CD4-positive, alpha-beta T cell treated with Interleukin-15 for 1 hour (primary cell): ENCODE data around the gene MED12L.

Experiments
- DNase-seq: peaks from one replicate; pipeline ENCODE4 v3.0.0-alpha.2; 2020

MED12L gene

DNA sequence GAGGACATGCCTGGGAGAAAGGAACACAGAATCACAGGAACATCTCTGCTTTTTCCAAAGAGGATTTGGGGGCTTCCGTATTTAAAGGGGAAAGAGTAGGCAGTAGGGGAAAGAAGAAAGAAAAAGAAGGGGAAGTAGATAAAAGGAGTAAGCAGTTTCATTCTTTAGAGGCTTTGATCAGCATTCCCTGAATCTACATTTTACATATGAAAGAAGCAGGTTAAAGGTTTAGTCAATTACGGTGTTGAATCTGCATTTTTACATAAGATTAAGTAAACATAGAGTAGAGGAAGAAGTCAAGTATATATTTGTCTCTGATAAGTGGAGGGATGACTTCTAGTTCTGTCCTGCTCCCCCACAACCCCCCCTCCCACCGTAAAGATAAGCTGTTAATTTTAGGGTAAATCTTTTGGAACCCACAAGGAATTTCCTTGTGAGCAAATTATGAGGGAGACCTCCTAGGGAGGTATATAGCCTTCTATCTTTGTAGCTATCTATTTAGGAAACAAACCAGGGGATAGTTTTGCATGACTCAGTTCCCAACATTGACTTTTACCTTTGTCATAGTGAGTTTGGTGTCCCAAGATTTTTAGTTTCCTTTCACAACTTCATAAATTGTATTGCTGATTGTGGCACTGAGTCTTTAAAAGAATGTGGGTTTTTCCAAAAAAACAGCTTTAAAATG is 307.8 kb downstream of the MED12L start:
- DNase-seq = no peak

DNA sequence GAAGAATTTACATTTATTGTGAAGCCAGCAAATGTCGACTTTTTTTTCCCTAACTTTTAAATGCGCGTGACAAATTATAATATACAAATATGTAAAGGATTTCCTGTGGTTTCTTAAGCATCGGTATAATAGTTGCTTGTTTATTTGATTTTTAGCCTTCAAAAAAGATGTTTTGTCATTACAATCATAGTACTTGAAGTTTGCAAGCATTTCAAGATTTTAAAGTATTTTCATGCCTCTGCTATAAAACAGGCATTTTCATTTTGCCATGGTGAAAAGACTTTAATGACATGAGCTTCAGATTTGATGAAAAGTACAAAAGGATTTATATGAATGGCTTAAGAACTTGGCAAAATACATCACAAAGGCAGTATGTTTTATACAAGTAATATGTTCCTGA is 308.5 kb downstream of the MED12L start:
- no peak for DNase-seq

DNA sequence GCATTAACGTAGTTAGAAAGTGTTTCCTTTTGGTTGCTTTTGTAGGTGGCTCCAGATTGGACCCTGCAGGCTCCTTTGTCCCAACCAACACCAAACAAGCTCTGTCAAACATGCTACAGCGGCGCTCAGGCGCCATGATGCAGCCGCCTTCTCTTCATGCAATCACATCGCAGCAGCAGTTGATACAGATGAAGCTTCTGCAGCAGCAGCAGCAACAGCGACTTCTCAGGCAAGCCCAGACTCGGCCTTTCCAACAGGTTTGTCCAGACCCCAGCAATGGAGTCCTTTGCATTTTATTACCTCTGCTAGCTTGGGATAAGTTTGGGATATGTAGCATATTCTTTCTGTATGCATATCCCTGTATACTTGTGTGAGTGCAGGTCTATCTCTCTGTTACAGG is 309.1 kb downstream of the MED12L start:
- no peak for DNase-seq

DNA sequence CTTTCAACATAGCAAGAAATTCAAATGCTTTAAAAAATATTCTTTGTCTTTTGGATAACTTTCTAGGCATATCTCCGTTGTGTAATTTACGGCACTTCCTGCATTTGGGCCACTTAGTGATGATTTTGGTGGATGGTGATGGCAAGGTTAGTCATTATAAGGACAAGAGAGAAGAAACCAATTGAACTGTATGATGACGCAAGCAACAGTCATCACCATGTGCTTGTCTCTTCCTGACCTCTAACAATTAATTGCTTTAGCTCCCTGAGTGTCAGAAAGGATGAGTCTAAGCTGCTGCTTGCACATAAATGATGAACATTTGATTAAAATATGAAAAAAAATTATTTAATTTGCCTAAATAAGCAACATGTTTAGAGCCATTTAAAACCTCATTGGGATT is 310.3 kb downstream of the MED12L start:
- DNase-seq = no peak

DNA sequence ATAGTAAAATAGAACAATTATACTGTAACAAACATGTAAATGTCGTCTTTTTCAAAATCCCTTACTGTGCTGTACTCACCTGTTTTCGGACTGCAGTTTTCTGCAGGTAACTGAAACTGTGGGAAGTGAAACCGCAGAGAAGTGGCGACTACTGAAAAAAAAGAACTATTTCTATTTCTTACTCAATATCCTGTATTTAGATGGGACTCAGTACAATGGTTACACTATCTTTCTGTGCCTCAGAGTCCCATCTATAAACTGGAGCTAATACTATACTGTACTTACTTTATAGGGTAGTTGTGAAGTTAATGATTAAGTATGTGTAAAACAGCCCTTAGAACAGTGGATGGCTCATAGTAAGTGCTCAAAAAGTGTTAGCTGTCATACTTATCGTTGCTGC is 313.4 kb downstream of the MED12L start:
- no peak for DNase-seq

DNA sequence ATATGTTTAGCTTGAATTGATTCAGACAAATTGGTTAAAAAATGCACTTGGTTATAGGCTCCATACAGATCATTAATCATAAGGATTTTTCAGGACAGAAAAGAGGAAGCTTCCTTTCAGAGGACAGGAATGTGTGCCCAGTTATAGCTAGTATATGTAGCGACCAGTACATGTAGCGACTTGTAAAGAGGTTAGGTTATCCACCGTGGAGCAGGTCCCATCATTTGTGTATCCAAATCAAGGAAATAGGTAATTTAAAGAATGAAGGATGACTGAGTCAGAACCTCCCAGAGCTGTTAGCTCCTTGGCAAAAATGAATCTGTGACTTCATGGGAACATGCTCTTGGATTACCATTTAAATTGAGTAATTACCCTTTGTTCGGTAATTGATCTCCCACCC is 314.9 kb downstream of the MED12L start:
- DNase-seq = no peak

DNA sequence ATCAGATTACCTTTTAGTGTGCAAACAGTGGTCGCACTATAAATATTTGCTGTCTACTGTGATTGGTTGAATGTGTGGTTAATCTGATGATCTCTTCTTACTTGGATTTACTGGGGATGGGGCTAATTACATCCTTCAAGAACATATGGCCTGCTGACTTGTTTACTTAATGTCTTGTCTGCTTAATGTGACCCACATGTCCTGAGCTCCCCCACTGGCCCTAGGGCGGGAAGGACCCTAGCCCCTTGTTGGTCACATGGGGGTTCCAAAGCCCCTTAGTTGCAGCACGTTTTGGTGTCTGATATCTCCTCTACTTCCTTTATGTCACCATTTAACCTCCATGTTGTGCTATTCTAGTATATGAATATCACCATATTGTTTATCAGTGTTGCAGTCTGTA is 316.9 kb downstream of the MED12L start:
- no peak for DNase-seq

DNA sequence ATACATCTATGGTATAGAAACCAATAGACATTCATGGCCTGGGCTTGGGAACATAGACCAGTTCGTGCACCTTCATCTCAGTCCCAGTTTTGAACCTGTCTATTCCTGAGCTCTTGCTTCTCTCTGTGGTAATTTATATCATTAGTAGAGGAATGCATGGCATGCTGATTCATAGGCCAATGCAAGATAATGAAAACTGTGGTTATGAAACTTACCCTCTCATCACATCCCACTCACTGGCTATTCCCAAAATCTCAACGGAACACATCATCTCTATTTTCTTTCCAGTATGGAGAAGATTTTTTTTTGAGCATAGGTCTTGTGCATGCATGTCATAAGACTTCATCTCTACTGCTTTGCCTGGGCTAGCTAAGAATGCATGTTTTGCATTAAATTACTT is 317.8 kb downstream of the MED12L start:
- DNase-seq = no peak

DNA sequence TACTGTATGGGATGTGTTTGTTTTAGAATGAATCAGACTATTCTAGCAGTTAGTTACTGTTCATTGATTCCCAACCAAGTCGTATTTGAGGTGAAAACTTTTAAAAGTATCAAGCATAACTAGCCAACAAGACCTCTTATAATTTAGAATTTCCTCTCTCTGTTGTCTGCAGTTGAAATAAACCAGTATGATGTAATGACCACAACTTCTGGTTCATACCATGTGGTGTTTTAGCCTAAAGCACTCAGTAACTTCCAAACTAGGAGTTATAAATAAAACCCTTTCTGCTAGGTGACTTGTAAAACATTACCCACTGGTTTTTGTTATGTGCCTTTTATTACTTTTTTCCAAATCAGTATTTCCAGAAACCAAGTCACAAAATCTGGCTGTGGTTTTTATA is 318.9 kb downstream of the MED12L start:
- DNase-seq = no peak

DNA sequence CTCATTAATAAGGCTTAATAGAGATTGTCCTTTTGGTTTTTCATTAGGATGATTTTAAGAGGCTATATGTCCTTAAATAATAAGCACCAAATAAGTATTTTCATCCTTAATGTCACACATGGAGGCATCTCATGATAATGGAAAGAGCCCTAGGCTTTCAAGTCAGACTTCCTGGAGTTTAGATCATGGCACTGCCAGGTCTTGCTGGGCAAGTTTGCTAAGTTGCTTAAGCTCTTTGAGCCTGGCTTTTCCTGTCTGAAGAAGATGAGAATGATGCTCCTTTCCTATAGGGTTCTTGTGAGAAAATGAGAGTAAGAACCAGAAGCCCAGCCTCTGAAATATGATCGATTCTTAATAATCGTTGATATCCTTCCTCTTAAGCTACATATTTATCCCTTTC is 322.5 kb downstream of the MED12L start:
- DNase-seq = no peak

DNA sequence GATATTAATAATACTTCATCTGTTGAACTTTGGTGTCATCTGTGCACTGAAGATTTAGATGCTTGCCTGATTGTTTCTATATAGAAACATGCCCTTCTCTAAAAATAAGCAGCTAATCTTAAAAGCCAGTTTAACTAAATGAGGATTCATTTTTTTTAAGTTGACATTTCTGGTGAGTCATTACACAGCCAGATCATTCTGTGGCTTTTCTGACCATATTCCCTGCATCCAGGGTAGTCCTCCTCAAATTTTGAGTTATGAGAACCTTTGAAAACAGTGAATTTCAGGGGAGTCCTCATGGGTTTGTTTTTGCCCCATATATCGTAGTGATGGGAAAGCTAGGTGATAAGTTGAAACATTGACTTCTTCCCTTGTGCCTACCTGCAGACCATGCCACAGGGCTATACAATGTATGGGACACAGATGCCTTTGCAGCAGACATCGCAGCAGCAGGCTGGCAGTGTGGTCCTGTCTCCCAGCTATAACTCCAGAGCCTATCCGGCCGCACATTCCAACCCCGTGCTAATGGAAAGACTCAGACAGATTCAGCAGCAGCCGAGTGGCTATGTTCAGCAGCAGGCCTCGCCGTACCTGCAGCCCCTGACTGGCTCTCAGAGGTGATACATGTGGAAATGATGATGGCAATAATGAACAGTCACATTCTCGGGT is 325.6 kb downstream of the MED12L start:
- no peak for DNase-seq

DNA sequence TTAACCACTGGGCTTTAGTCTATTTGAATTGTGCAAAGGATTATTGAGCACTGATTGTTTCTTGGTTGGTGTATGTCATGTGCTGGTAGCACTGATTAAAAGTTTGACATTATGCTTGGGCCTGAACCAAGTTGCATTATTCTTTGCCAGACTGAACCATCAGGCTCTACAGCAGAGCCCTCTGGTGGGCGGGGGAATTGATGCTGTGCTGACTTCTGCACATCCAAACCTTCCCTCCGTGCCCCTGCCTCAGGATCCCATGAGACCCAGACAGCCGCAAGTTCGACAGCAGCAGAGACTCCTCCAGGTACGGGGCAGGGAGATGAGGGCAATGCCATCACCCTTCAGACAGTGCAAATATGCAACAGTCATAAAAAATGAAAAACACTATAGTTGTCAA is 327.5 kb downstream of the MED12L start:
- no peak for DNase-seq

DNA sequence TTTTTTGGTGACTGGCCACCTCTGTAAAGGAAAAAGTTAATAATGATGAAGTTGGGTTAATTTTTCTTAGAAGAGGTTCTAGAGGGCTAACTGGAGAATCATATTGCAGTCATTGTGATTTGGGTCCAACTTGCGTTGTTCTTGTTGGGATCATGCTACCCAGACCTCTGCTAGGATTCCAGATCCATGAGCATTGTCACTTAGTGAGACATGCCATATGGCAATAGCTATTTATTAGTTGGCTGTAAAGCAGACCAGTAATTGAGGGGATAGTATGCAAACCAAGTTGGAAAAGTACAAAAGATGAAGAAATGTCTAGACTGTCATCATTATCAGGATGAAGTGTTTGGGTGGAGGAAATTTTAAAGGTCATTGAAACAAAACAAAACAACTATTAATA is 329.8 kb downstream of the MED12L start:
- DNase-seq = no peak

DNA sequence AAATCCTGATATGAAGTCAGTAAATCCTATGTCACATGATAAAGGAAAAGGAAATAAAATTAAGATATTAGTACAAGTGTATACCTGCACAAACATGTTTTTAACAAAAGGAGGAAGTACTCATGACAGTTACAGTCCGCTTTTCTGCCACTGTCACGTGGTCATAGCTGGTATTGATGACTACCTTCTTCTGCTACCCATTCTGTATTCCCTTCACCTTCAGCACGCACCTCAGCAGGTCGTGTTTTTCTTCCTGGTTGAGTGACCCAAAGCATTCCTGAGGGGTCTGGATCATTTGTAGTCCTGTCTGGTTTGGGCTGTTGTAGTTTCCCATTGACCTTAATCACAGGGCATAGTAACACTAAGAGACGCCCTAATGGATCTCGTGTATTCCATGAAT is 334.3 kb downstream of the MED12L start:
- DNase-seq = no peak

DNA sequence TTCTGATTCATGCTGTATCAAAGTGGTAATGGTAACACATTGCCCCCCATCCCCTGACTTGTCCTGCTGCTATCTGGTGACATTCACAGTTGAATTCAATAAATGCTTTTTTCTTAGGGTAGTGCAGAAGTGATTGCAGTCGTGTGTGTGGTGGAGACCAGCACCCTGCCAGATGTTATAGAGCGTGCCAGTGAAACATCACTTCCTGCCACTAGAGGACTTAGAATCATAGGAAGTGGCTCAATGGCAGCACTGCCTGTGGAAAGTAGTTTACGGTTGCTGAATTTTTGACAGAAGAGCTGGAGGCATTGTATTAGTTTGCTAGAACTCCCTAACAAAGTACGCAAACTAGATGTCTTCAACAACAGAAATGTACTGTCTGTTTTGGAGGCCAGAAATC is 336.5 kb downstream of the MED12L start:
- DNase-seq = no peak

DNA sequence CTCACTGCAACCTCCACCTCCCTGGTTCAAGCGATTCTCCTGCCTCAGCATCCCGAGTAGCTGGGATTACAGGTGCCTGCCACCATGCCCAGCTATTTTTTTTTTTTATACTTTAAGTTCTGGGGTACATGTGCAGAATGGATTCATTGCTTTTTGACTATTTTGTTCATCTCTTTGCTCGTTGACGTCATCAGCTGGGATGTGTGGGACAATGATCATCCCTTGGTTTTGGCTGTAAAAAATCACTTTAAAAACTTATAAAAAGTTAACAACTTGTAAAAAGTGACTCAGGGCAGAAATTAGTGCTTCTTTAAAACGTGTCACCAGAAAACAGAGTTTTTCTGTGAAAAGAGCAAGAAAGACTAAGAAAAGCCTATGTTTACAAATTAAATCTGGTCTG is 337.6 kb downstream of the MED12L start:
- DNase-seq = no peak

DNA sequence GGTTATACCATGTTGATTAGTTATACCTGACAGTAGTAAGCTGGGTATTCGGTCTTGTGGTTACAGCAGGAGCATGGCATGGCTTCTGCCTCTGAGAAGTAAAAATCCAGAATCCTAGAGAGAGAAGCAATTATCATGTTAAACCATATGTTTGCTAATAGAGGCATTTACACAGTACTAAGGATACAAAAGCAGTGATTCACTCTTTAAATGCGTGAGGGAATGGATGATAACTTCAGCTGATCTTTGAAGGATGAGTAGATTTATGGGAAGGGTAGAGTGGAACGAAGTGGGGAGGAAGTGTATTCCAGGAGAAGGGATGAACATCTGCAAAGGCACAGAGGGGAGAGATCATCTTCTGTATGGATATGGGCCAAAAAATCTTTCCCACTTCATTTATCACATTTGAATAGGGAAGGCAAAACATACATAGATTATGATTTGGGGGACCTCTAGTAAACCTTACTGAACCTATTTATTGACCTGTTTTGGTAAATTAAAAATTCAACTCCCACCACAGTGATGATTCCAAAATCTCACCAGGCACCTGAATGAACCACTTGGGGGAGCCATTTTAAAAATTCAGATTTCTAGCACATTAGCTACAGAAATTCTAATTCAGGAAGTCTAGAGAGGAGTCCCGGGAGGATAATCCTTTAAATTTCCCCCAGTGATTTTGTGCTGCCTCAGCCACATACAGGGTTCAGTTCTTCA is 340.3 kb downstream of the MED12L start:
- no peak for DNase-seq

DNA sequence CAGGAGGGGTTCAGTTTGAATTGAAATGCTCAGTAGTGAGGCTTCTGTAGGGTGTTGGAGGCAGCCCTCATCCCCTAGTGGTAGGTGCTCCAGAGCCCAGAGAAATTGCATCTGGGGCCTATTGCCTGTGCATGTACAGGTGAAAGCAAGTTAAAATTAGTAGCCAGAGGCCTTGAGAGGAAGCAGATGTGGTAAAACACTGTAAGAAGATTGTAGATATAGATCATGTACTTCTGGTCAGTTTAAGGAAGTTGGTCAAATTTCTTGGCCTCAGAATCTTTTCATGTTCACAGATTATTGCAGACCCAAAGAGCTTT is 340.8 kb downstream of the MED12L start:
- DNase-seq = no peak

DNA sequence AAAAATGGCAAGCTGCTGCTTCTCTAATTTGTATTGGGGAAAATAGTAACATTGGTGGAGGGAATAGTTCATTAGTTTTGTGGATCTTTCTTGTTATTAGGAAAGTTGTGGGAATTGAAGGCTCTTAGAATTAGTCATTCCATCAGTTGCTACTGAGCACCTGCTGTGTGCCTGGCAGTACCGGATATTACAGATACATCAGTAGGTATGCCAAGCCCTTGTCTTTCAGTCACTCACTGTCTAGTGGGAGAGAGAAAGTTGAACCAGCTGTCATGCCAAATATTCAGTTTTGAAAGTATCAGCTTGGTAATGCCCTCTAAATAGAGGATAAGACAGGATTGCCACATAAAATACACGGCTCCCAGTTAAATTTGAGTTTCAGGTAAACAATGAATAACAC is 342.9 kb downstream of the MED12L start:
- no peak for DNase-seq

DNA sequence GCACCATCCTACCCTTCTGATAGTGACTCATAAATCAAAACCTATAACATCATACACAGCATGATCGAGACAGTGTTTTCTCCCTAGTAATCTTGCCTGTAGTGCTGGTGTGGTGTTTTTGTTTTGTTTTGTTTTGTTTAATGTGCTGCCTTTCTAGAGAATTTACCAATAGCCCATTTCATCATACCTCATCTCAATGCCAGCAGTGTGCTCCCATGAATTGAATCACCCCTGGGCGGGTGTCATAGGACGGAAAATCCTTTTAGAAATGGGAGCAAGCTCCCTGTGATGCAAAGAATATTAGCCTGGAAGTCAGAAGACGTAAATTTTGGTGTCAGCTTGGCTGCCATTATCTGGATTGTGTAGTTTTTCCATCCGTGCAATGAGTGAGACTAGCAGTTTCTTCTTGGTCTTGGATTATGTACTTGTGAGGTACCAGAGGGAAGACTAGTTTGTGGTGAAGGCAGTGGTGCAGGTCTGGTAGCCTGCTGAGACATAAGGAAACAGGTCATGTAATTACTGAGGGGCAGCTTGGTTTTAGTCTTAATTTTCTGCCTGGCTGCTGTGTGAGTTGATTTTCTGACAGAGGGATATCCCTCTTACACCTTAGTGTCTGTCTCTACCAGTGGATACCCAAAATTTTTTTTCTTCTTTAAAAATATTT is 345.5 kb downstream of the MED12L start:
- no peak for DNase-seq

DNA sequence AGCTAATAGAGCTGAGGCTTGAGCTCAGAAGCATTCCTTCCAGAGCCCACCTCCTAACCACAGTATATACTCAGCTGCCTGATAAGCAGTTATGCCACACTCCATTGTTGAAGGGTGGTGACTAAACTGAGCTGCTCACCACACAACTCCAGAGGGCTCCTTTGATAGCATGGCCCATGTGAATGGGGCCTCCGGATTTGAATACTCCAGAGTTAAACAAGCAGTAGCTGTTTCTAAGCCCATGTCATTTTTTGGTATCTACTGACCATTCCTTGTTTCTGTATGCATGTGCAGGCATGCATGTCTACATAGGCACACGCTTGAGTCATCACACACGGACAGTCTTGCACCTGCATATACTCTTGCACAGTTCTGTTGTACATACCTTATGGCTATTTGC is 346.5 kb downstream of the MED12L start:
- no peak for DNase-seq

DNA sequence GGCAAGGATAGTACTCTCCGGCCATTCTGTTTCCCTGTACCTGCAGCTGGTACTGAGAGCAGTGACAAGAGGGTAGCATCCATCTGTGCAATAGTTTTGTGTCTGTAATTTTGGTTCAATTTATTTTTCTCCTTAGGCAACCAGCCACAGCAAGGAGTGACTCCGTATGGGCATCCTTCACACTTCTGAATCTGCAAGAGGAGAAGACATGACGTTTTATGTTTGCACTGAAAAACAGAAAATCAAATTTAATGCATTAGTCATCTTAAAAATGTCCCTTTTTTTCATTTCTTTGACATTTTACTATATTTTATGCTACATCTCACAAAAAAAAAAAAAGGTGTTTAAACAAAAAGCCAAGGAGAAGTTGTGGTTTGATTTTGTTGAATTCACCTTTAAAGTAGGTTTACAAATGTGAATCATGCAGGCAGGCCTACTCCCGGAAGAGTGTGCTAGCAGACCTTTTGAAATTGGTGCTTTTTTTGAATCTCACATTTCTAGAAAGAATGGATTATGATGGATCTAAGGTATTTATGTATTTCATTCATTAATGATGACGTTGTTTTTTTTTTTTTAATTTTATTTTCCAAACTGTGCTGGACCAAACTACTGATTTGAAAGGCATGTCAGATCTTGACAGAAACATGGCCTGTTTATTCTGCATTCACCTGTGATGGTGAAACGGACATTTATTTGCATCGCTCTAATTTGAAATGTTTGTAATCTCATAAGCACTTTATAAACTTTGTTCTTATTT is 347.3 kb downstream of the MED12L start:
- no peak for DNase-seq

DNA sequence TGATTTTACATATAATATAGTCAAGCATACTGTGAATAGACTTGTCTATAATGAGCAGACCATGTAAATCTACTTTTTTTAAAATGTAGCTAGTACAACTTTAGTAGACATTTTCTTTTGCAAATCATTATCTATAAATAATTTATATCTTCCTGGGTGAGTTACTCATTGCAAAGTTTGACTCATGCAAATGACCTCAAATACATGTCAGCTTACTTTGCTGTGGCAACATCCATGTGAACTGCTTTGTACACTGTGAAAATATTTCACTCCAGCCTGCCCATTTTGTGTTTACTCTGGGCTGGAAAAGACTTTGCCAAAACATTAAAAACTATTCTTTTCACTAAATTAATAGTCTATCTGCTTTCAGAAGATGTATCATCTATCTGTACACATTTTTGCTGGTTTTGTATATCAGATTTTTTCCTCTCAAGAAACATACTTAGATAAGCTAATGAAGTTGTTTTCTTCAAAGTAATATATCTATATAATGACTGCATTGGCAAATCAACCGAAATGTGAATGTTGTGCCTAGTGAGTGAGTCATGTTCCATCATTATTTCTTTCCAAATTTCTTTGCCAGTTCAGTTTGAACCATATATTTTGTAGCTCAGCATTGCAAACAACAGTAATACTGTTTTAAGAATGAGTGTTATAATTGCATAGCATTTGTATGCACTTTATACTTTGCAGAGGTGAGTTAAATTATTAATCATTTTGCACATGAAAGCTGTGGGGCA is 348.9 kb downstream of the MED12L start:
- DNase-seq = no peak
